ENCODE measurements around the gene SCUBE1. TPM values are rescaled to one million over a fixed set of nuclear protein-coding genes. Genes with fewer than 3 reads are reported as not detected.

Gene SCUBE1
- total RNA-seq, 1 donor from 2014 or later, result 42.8 TPM

GRCh38 chr22:43317239-43317638 is 25.9 kb downstream of the SCUBE1 start:
- Mint-ChIP-seq H3K4me1 (ENCODE audit: unreplicated experiment) (peaks cover 21% of the 10 kb centered on the region), H3K4me3 (no peak overlapping the region), H3K27me3 (peaks cover 54% of the 10 kb centered on the region), H3K36me3 (no peaks in the 10 kb centered on the region), H3K27ac (no peak overlapping the region), H3K9me3 (no peaks in the 10 kb centered on the region)
- no peak for DNase-seq (ENCODE audit: extremely low spot score, unreplicated experiment)
- TF ChIP-seq CTCF (conservative IDR thresholded peaks at IDR 0.05), result no peak

DNA sequence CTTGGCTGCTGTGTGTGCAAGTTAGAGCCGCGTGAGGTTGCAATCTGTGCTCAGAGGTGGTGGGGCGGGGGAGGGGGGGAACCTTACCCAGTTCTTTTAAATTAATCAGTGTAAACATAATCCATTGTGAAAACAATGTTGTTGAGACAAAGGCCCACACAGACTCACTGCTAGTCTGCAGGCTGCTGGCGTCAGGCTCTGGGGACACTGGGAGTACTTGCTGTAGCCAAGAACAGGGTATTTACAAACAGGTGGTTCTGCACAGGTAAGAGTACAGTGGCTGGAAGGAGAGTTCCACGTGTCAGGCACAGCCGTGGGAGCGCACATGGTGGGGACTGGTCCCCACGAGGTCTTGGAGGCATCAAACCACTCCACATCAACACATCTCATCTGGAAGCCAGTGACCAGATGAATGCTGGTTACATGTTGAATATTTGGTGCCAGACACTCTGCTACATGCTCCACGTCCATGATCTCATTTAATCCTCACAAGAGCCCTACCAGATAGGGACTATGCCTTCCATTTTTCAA is 27.4 kb downstream of the SCUBE1 start:
- H3K4me3 Mint-ChIP-seq, result no peak overlapping the region
- no peaks in the 10 kb centered on the region for H3K9me3 Mint-ChIP-seq
- DNase-seq (ENCODE audit: extremely low spot score, unreplicated experiment), result no peak
- TF ChIP-seq CTCF (conservative IDR thresholded peaks at IDR 0.05), result no peak
- peaks cover 28% of the 10 kb centered on the region for H3K4me1 Mint-ChIP-seq (ENCODE audit: unreplicated experiment)
- H3K36me3 Mint-ChIP-seq, result no peaks in the 10 kb centered on the region
- H3K27ac Mint-ChIP-seq, result no peak overlapping the region
- H3K27me3 Mint-ChIP-seq, result peaks cover 51% of the 10 kb centered on the region

- Mint-ChIP-seq H3K9me3 (no peaks in the 10 kb centered on the region), H3K36me3 (no peaks in the 10 kb centered on the region), H3K4me1 (ENCODE audit: unreplicated experiment) (peaks cover 38% of the 10 kb centered on the region), H3K4me3 (no peak overlapping the region), H3K27ac (no peak overlapping the region), H3K27me3 (peaks cover 48% of the 10 kb centered on the region)
- TF ChIP-seq CTCF (conservative IDR thresholded peaks at IDR 0.05), result no peak
- DNase-seq (ENCODE audit: extremely low spot score, unreplicated experiment), result no peak
Measured at GRCh38 chr22:43314611-43315010, 28.6 kb downstream of the SCUBE1 start.

GRCh38 chr22:43313890-43314474 is 29.2 kb downstream of the SCUBE1 start:
- Mint-ChIP-seq H3K4me3 (no peak overlapping the region), H3K4me1 (ENCODE audit: unreplicated experiment) (peaks cover 41% of the 10 kb centered on the region), H3K27me3 (peaks cover 47% of the 10 kb centered on the region), H3K9me3 (no peaks in the 10 kb centered on the region), H3K27ac (no peak overlapping the region), H3K36me3 (no peaks in the 10 kb centered on the region)
- no peak for TF ChIP-seq CTCF (conservative IDR thresholded peaks at IDR 0.05)
- no peak for DNase-seq (ENCODE audit: extremely low spot score, unreplicated experiment)

GRCh38 chr22:43313244-43313889 is 29.8 kb downstream of the SCUBE1 start:
- H3K36me3 Mint-ChIP-seq, result no peaks in the 10 kb centered on the region
- H3K4me1 Mint-ChIP-seq (ENCODE audit: unreplicated experiment), result peaks cover 47% of the 10 kb centered on the region
- peaks cover 47% of the 10 kb centered on the region for H3K27me3 Mint-ChIP-seq
- no peak for DNase-seq (ENCODE audit: extremely low spot score, unreplicated experiment)
- peak overlapping the region; percentile 26 for H3K4me3 Mint-ChIP-seq
- H3K9me3 Mint-ChIP-seq, result no peaks in the 10 kb centered on the region
- peak overlapping the region; percentile 9 for H3K27ac Mint-ChIP-seq
- no peak for TF ChIP-seq CTCF (conservative IDR thresholded peaks at IDR 0.05)
